ENCODE measurements around the gene PGP.

The PGP gene

GRCh38 chr16:2197765-2198164 is 16.9 kb downstream of the PGP start:
- DNase-seq: no peak

- no peak for DNase-seq
These were observed 17.6 kb downstream of the PGP start for GRCh38 chr16:2196981-2197511.

- DNase-seq: no peak
These were observed 18.3 kb downstream of the PGP start, which contains the start of gene CASKIN1 for GRCh38 chr16:2196162-2196980. TSS of gene CASKIN1 (minus strand) at chr16:2196605. CDS start at chr16:2196432, 173 bp downstream.

- DNase-seq: no peak
These were observed 19.1 kb downstream of the PGP start for GRCh38 chr16:2195322-2196161.

- DNase-seq: peak; percentile 34
These were observed 19.8 kb downstream of the PGP start for GRCh38 chr16:2194852-2195321.

- peak; percentile 38 for DNase-seq
These were observed 20.3 kb downstream of the PGP start for GRCh38 chr16:2194166-2194834.

- no peak for DNase-seq
These were observed 23.3 kb downstream of the PGP start for GRCh38 chr16:2191446-2191706.

- DNase-seq: no peak
These were observed 23.8 kb downstream of the PGP start for GRCh38 chr16:2190659-2191445.

- no peak for DNase-seq
These were observed 24.5 kb downstream of the PGP start for GRCh38 chr16:2190002-2190658.

GRCh38 chr16:2189252-2189893 is 25.3 kb downstream of the PGP start:
- no peak for DNase-seq

GRCh38 chr16:2188395-2188794 is 26.2 kb downstream of the PGP start:
- no peak for DNase-seq

- no peak for DNase-seq
These were observed 27.4 kb downstream of the PGP start for GRCh38 chr16:2187212-2187611.

GRCh38 chr16:2186505-2186904 is 28.1 kb downstream of the PGP start:
- DNase-seq: no peak

GRCh38 chr16:2186064-2186463 is 28.6 kb downstream of the PGP start:
- DNase-seq: no peak

GRCh38 chr16:2184962-2185361 is 29.7 kb downstream of the PGP start:
- DNase-seq: no peak

GRCh38 chr16:2184346-2184745 is 30.3 kb downstream of the PGP start:
- no peak for DNase-seq

GRCh38 chr16:2183671-2184070 is 31.0 kb downstream of the PGP start:
- no peak for DNase-seq

- no peak for DNase-seq
These were observed 32.7 kb downstream of the PGP start for GRCh38 chr16:2181952-2182351.

- DNase-seq: no peak
These were observed 33.4 kb downstream of the PGP start for GRCh38 chr16:2180962-2181923.

GRCh38 chr16:2180461-2180860 is 34.2 kb downstream of the PGP start:
- DNase-seq: no peak

All from fibroblast of skin of scalp (primary cell).